NCI-H1105 treated with DMSO at 0.1 percent for 48 hours (cell line): ENCODE measurements around the gene WDR93.
"Not testable (repeated sequence)": the region's sequence is repeated elsewhere in the genome, so short reads cannot be mapped to it uniquely, and the experiment has no call there.

Experiments used
- DNase-seq: peaks from one replicate; lab custom pipeline; 2025; lab: John Stamatoyannopoulos, UW

The WDR93 gene

GRCh38 chr15:89769366-89769765 lies 78.8 kb downstream of the WDR93 start:
- DNase-seq: no peak

- no peak for DNase-seq
Measured at GRCh38 chr15:89770041-89770440, 79.4 kb downstream of the WDR93 start.

- DNase-seq: no peak
Measured at GRCh38 chr15:89772932-89773583, 82.4 kb downstream of the WDR93 start.

- DNase-seq: no peak
Measured at GRCh38 chr15:89774492-89774891, 83.9 kb downstream of the WDR93 start.

- DNase-seq: no peak
Measured at GRCh38 chr15:89775815-89776214, 85.2 kb downstream of the WDR93 start.

GRCh38 chr15:89776274-89777072 lies 85.9 kb downstream of the WDR93 start, which contains the start of gene MESP2:
Gene MESP2 (plus strand): TSS chr15:89776332. CDS start chr15:89776358, 26 bp downstream.
- peak; percentile 25 for DNase-seq

GRCh38 chr15:89777073-89777751 lies 86.6 kb downstream of the WDR93 start:
- DNase-seq: no peak

- DNase-seq: no peak
Measured at GRCh38 chr15:89777782-89778380, 87.3 kb downstream of the WDR93 start.

GRCh38 chr15:89778861-89779260 lies 88.2 kb downstream of the WDR93 start:
- DNase-seq: no peak

GRCh38 chr15:89780601-89781000 lies 90.0 kb downstream of the WDR93 start:
- no peak for DNase-seq

GRCh38 chr15:89781055-89781454 lies 90.4 kb downstream of the WDR93 start:
- no peak for DNase-seq

GRCh38 chr15:89781891-89782618 lies 91.4 kb downstream of the WDR93 start:
- no peak for DNase-seq

- DNase-seq: not testable (repeated sequence)
Measured at GRCh38 chr15:89782619-89782950, 92.0 kb downstream of the WDR93 start.

- DNase-seq: no peak
Measured at GRCh38 chr15:89783111-89783860, 92.7 kb downstream of the WDR93 start.

GRCh38 chr15:89783861-89784685 lies 93.5 kb downstream of the WDR93 start:
- no peak for DNase-seq

GRCh38 chr15:89784686-89784960 lies 94.0 kb downstream of the WDR93 start:
- no peak for DNase-seq

GRCh38 chr15:89785064-89785773 lies 94.6 kb downstream of the WDR93 start:
- DNase-seq: no peak

- no peak for DNase-seq
Measured at GRCh38 chr15:89785774-89786140, 95.1 kb downstream of the WDR93 start.

GRCh38 chr15:89787944-89788343 lies 97.3 kb downstream of the WDR93 start:
- no peak for DNase-seq

- not testable (repeated sequence) for DNase-seq
Measured at GRCh38 chr15:89788585-89788984, 98.0 kb downstream of the WDR93 start.
